Left lobe of liver (tissue), 2 donors: ENCODE results near the gene CFAP410. TPM values are rescaled to one million over a fixed set of nuclear protein-coding genes. Genes with fewer than 3 reads are reported as not detected.
"Not testable (repeated sequence)": the region's sequence is repeated elsewhere in the genome, so short reads cannot be mapped to it uniquely, and the experiment has no call there.

ENCODE experiments used
- ATAC-seq: fragments of 200-7000 bp; cut with Tn5 transposase; one replicate; pipeline ENCODE4 v1.9.1; 2020; ENCODE audit warnings: mild to moderate bottlenecking, moderate library complexity
- DNase-seq: peaks from one replicate; pipeline ENCODE4 v3.0.0-alpha.2; 2020; ENCODE audit warnings: low spot score
- total RNA-seq: library from RNA; stranded (reverse); gene quantifications from one replicate; pipeline ENCODE4 v1.2.1, GENCODE V29; 2021
- donor health status: DM: no; HTN: no; CAD: no; lungs with moderate emphysema.
- donor health status: DM: no; HTN: yes; CAD: no.

Gene CFAP410
- total RNA-seq, 1 donor from 2014 or later = 13.9 TPM

GRCh38 chr21:44319407-44320065 lies 19.7 kb downstream of the CFAP410 start:
- DNase-seq = no peak
- ATAC-seq = no peak

GRCh38 chr21:44318489-44319285 lies 20.5 kb downstream of the CFAP410 start:
- DNase-seq (no peak), ATAC-seq (no peak)

DNA sequence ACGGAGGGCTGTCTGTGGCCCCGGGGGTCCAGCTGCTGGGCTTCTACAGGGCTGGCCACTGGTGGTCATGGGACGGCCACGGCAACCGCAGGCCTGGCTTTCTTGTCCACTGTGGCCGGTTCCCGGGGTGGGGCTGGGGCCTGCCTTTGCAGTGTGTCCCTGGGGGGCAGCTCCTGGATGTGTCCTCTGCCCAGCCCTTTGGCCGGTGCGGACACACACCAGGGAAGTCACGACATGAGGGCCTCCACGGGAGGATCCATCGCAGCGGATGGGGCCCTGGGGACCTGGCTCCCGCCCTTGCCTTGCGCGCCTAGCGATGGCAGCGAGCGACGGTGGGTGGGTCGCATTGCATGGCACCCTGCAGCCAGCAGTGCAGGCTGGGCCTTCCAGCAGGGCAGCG lies 21.3 kb downstream of the CFAP410 start:
- ATAC-seq = no peak
- DNase-seq = no peak

DNA sequence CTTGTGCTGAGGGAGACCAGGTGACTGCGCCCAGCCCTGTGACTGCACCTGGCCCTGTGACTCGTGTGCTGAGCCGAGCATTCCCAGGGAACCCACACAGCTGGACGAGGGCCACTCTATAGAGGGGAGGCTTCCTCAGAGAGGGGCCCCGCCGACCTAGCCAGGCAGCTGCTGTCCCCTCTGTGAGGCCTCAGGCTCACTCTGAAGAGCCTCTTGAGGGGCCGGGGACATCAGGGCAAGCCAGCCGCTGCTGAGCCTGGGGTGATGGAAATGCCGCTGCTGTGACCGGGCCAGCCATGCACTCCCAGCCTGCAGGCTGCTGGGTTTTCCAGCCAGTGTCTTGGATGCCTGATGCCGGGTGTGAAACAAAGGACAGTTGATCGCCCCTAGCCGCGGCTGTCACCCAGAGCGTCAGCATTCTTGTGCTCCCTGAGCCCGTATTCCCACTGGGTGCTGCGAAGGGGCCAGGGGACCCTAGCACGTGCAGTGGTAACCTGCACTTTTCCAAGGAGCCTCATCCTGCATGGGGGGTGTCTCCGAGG lies 21.9 kb downstream of the CFAP410 start:
- ATAC-seq (no peak), DNase-seq (no peak)

DNA sequence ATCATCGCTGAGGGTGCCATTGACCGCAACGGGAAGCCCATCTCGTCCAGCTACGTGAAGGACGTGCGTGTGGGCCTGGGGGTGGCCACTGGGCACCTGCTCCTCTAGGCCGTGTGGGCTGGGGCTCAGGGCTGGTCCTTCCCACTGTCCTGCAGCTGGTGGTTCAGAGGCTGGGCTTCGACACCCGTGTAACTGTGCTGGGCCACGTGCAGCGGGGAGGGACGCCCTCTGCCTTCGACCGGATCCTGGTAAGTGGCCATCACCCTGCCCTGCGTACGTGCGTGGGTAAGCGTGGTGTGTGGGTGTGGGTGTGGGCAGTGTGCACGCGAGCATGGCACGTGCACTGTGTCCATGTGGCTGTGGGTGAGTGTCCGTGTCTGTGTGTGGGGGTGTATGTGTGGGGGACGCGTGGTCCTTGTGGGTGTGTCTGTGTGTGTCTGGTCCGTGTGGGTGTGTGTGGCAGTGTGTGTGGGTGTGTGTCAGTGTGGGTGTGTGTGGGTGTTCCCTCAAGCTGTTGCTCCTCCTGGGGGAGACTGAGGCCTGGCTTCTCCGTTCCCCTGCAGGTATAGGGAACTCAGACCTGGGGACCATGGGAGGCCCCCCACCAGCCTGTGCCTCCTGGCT lies 22.8 kb downstream of the CFAP410 start:
- no peak for DNase-seq

DNA sequence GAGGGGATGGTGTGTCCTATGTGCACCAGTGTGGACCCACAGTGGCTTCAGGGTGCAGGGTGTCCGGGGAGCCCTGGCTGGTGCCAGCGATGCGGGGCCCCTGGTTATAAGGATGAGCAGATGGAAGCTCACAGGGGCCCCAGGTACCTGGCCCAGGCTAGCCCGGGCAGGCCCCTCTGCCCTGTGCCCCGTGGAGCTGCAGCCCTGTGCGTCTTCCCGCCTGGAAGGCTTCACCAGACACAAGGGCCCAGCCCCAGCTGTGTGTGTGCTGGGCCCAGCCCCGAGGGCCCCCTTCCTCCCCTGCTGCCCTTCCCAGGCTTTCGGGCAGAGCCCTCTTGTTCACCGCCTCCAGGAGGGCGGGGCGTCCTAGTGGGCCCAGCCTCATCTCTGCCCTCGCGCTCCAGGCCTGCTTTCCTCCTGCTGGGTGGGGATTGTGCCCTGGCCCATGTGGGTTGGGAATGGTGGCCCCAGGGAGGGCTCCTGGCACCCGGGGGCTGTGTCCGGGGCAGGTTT lies 23.4 kb downstream of the CFAP410 start:
- ATAC-seq (no peak), DNase-seq (no peak)

More for the DNA sequence above, 22.8 kb downstream of the CFAP410 start:
- ATAC-seq = no peak

GRCh38 chr21:44314561-44314960 lies 24.6 kb downstream of the CFAP410 start:
- no peak for ATAC-seq
- DNase-seq = no peak

DNA sequence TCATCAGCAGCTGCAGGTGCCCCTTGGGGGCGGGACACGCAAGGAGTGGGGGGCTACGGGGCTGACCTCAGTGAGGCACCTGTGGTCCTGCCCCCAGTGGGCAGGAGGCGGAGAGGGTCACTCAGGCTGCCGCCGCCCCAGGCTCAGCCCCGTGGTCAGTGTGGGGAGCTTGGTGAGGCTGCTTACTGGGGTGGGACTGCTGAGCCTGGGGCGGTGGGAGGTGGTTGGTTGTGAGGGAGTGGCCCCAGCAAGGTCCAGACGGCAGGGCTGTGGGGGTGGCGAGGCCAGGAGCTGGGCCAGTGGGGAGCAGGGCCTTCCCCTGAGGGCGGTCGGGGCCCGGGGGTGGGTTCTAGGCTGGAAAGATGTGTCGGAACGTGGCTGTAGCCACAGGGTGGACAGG lies 25.1 kb downstream of the CFAP410 start:
- ATAC-seq = no peak

DNA sequence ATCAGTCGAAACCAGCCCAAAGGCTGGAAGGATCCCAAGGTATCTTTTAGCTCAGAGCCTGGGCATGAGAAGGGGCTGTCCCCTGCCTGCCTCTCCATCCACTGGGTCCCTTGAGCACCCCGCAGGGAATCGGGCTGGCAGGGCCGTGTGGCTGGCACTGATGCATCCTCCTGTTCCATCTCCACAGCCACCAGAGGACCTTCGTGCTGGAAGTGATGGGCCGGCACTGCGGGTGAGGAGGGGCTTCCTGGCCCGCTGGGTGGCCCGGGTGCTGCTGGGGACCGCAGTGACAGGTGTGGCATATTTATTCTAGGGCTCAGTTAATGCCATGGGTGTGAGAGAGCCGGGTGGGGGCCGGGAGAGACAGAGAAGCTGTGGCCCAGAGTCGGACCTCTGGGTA lies 25.7 kb downstream of the CFAP410 start:
- ATAC-seq (no peak), DNase-seq (no peak)

More for the DNA sequence above, 25.1 kb downstream of the CFAP410 start:
- DNase-seq = no peak

GRCh38 chr21:44312716-44313115 lies 26.5 kb downstream of the CFAP410 start:
- ATAC-seq (no peak), DNase-seq (no peak)

- no peak for DNase-seq
- ATAC-seq = no peak
These were observed 27.1 kb downstream of the CFAP410 start for GRCh38 chr21:44312089-44312488.

GRCh38 chr21:44310628-44311507 lies 28.3 kb downstream of the CFAP410 start:
- DNase-seq = no peak

DNA sequence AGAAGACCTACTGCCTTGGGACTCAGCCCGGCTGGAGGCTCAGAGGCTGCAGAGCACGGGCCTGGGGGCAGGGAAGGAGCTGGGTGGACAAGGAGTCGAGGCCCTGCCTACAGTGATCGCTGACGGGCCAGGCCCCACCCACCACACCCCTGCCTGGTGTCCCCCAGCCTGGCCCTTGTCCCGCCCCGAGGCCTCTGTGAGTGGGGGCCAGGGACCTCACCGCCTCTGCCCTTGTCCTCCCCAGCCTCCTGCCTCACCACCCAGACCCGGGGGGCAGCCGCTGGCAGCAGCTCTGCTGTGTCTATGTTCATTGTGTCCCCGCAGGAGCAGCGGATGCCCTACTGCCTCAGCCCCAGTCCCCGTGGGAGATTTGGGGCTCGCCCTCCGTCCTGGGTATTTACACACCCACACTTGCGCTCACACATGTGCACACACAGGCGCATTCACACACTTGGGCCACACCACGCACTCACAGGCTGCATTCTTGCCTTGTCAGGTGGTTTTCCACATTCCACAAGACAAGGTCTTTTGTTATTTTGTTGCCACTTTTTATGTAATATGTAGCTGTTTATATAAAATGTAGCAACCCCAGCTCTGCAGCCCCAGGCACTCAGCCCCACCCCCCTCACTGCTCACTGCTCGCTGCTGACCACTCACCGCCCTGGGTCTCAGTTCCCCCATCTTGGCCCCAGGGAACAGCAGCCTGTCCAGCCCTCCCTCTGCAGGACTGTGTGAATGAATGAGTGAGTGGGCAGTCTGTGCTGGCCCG lies 32.1 kb downstream of the CFAP410 start:
- no peak for ATAC-seq
- DNase-seq = no peak

More at GRCh38 chr21:44310628-44311507, 28.3 kb downstream of the CFAP410 start:
- ATAC-seq = no peak

DNA sequence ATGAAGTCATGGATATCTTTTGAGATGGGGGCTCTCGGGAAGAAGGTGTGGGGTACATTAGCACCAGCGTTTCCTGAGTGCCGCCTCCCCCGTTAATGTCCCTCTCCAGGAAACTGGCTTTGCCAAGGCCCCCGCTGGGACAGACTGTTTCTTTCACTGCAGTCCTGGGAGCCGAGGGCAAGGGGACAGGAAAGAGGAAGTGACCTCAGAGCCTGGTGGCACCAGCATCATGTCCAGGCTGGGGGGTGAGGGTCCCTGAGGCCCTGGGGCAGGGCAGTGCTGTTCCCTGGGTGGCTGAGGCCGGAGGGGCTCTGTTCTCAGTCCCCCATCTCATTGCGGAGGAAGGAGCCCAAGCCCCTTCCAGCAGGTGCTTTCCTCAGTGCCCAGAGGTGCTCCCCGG lies 33.5 kb downstream of the CFAP410 start:
- no peak for DNase-seq
- ATAC-seq = no peak

DNA sequence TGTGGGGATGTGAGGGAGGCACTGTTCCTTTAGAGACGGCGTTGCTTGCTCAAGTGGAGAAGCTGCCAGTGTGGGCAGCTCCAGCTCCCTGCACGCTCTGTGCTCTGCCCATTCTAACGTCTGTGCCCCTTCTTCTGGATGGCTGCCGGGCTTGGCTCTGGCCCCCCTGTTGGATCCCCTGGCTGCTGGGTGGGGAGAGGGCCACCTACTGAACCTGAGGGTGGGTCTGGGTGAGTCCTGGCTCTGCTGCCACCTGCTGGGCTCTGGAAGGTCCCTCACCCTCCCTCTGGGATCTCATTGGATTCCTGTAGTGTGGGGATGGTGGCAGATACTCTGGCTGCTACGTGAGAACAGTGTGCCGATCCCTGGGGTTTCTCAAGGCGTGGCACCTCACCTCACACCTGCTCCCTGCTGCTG lies 34.3 kb downstream of the CFAP410 start:
- DNase-seq = no peak
- ATAC-seq = peak; percentile 27

DNA sequence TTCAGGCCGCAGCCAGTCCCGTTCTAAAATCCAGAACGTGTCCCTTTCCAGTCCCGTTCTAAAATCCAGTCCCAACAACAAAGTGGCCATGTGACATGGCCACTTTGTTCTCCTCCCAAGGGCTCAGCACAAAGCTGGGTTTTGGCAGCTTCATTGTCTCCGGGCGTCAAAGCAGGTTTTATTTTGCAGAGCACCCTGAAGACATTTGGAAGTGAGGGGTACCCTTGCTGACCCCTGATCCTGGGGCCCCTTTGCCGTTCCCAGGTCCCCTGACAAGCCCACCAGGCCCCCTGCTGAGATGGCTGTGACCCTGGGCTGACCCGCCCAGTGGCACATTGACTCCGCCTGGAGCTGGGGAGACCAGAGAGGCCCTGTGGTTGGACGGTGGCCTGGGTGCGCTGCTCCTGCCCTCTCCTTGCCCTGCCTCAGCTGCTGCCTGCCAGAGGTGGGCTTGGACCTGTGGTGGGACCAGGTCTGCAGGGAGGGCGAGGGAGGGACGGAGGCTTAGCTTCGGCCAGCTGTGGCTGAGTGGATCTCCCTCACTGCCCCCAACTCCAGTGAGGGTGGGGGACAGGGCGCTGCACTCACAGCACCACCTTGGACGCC lies 35.1 kb downstream of the CFAP410 start:
- ATAC-seq (no peak), DNase-seq (no peak)

GRCh38 chr21:44303490-44303981 lies 35.7 kb downstream of the CFAP410 start:
- peak; percentile 63 for ATAC-seq
- DNase-seq = peak; percentile 83

GRCh38 chr21:44302573-44303401 lies 36.4 kb downstream of the CFAP410 start:
- not testable (repeated sequence) for DNase-seq, ATAC-seq
